ENCODE measurements around the gene ZNF3.

GRCh38 chr7:100023526-100023925 lies 58.0 kb downstream of the ZNF3 start:
- TF ChIP-seq ZNF384 (IDR thresholded peaks at IDR 0.05; ENCODE audit: low read depth, low read length) = no peak
- TF ChIP-seq MYNN (IDR thresholded peaks at IDR 0.05) = no peak
- no peak for TF ChIP-seq MYNN (CRISPR knock-in tag; IDR thresholded peaks at IDR 0.05)
- TF ChIP-seq, protein P1, sequence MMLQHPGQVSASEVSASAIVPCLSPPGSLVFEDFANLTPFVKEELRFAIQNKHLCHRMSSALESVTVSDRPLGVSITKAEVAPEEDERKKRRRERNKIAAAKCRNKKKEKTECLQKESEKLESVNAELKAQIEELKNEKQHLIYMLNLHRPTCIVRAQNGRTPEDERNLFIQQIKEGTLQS (IDR thresholded peaks at IDR 0.05) = no peak
- TF ChIP-seq, protein P1 (CRISPR knock-in tag; conservative IDR thresholded peaks at IDR 0.05) = no peak
- no peak for TF ChIP-seq CUX1 (CRISPR knock-in tag; IDR thresholded peaks at IDR 0.05)
- TF ChIP-seq MAFG (tag; conservative IDR thresholded peaks at IDR 0.05) = no peak
- no peak for TF ChIP-seq SAP30 (IDR thresholded peaks at IDR 0.05; ENCODE audit: borderline replicate concordance, insufficient read depth, low read depth, low read length, poor library complexity, severe bottlenecking)
- TF ChIP-seq FOXK2 (conservative IDR thresholded peaks at IDR 0.05 in 1 of 2, IDR thresholded peaks at IDR 0.05 in 1 of 2; ENCODE audit: low read depth in 2 of 2) = no peak
- no peak for TF ChIP-seq CTCF (IDR thresholded peaks at IDR 0.05 in 2 of 3, conservative IDR thresholded peaks at IDR 0.05 in 1 of 3; ENCODE audit: insufficient read depth in 2 of 3, low read depth in 1 of 3, low read length in 3 of 3)
- TF ChIP-seq CEBPB (tag; IDR thresholded peaks at IDR 0.05) = no peak
- TF ChIP-seq, protein P2, sequence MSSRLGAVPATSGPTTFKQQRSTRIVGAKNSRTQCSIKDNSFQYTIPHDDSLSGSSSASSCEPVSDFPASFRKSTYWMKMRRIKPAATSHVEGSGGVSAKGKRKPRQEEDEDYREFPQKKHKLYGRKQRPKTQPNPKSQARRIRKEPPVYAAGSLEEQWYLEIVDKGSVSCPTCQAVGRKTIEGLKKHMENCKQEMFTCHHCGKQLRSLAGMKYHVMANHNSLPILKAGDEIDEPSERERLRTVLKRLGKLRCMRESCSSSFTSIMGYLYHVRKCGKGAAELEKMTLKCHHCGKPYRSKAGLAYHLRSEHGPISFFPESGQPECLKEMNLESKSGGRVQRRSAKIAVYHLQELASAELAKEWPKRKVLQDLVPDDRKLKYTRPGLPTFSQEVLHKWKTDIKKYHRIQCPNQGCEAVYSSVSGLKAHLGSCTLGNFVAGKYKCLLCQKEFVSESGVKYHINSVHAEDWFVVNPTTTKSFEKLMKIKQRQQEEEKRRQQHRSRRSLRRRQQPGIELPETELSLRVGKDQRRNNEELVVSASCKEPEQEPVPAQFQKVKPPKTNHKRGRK (tag; IDR thresholded peaks at IDR 0.05) = no peak
- TF ChIP-seq POU5F1 (IDR thresholded peaks at IDR 0.05; ENCODE audit: borderline replicate concordance, low read depth, low read length, partially characterized antibody) = no peak
- TF ChIP-seq ZC3H8 (IDR thresholded peaks at IDR 0.05) = no peak
- no peak for TF ChIP-seq DDX20 (tag; IDR thresholded peaks at IDR 0.05; ENCODE audit: low read depth)
- no peak for TF ChIP-seq ILK (tag; IDR thresholded peaks at IDR 0.05; ENCODE audit: borderline replicate concordance, low read depth)
